HFF-Myc (cell line): ENCODE results near the gene EI24.
"Not testable (repeated sequence)": the region's sequence is repeated elsewhere in the genome, so short reads cannot be mapped to it uniquely, and the experiment has no call there.

Experiments
- DNase-seq: peaks from one replicate; pipeline ENCODE4 v3.0.0-alpha.2; 2011; ENCODE audit warnings: low read depth; ENCODE audit errors: extremely low read depth
- H3K4me3 ChIP-seq: replicated peaks from 2 replicates; pipeline ENCODE4 v1.5.1; 2011; ENCODE audit warnings: low read depth, mild to moderate bottlenecking, control low read depth, low read length
- CTCF ChIP-seq: IDR thresholded peaks from 2 replicates; pipeline ENCODE4 v1.5.1; 2012; ENCODE audit warnings: mild to moderate bottlenecking, low read depth, low read length, control low read depth; ENCODE audit errors: missing control alignments

The EI24 gene

GRCh38 chr11:125562430-125562829 is 6.8 kb upstream of the EI24 start:
- no peak overlapping the region for H3K4me3 ChIP-seq
- TF ChIP-seq CTCF: no peak
- no peak for DNase-seq

- no peak overlapping the region for H3K4me3 ChIP-seq
- DNase-seq: no peak
- TF ChIP-seq CTCF: no peak
These were observed 4.9 kb upstream of the EI24 start for GRCh38 chr11:125564357-125564756.

- TF ChIP-seq CTCF: no peak
- no peak overlapping the region for H3K4me3 ChIP-seq
- DNase-seq: no peak
These were observed 3.0 kb upstream of the EI24 start for GRCh38 chr11:125566235-125566634.

GRCh38 chr11:125569915-125570621 is 791 bp downstream of the EI24 start:
- DNase-seq: no peak
- TF ChIP-seq CTCF: no peak

GRCh38 chr11:125570952-125571351 is 1.7 kb downstream of the EI24 start:
- no peak for TF ChIP-seq CTCF
- peak overlapping the region; percentile 99 for H3K4me3 ChIP-seq
- DNase-seq: no peak

More at GRCh38 chr11:125569915-125570621, 791 bp downstream of the EI24 start:
- peak overlapping the region; percentile 99 for H3K4me3 ChIP-seq

GRCh38 chr11:125572916-125573315 is 3.6 kb downstream of the EI24 start:
- no peak for TF ChIP-seq CTCF
- H3K4me3 ChIP-seq: no peak overlapping the region
- DNase-seq: no peak

- DNase-seq: not testable (repeated sequence)
These were observed 7.9 kb downstream of the EI24 start for GRCh38 chr11:125577181-125577580.

More at GRCh38 chr11:125577181-125577580, 7.9 kb downstream of the EI24 start:
- H3K4me3 ChIP-seq: not testable (repeated sequence)
